GM12878 (cell line): ENCODE measurements around the gene AK5. TPM values are rescaled to one million over a fixed set of nuclear protein-coding genes. Genes with fewer than 3 reads are reported as not detected.

Source experiments
- ATAC-seq: fragments of 200-7000 bp; cut with Tn5 transposase; 3 replicates; pipeline ENCODE4 v1.9.1; 2020; ENCODE audit warnings: mild to moderate bottlenecking, moderate library complexity
- BruUV-seq: library from RNA; stranded (reverse); fragments of 400-500 nt; replicated peaks from 2 replicates; lab custom pipeline; 2021; lab: Mats Ljungman, UMichigan
- CTCF ChIA-PET: fragments of 300-600 bp; sonication (Branson Sonifier 250); formaldehyde crosslinking; extraction: SDS; loops from one replicate; lab custom pipeline; 2021; ENCODE audit warnings: inconsistent platforms; lab: Yijun Ruan, JAX
- POLR2A ChIA-PET: fragments of 350-600 bp; formaldehyde crosslinking; extraction: SDS; loops from one replicate; lab custom pipeline; 2021; ENCODE audit warnings: inconsistent platforms; lab: Charles Lee
- RAD21 ChIA-PET: fragments of 300-600 bp; sonication (Branson Sonifier 250); formaldehyde crosslinking; loops from one replicate; lab custom pipeline; 2023; ENCODE audit warnings: antibody characterized with exemption; ENCODE audit not compliant: unreplicated experiment; lab: Charles Lee
- SMC1A ChIA-PET: fragments of 300-600 bp; sonication (Branson Sonifier 250); formaldehyde crosslinking; loops from one replicate; lab custom pipeline; 2023; ENCODE audit not compliant: unreplicated experiment, uncharacterized antibody; lab: Charles Lee
- DNase-seq: peaks from one replicate; pipeline ENCODE4 v3.0.0-alpha.2; 2011; ENCODE audit warnings: low read depth, low spot score
- FAIRE-seq: peaks from 3 replicates; lab custom pipeline; 2011; peaks lifted over from hg19 to GRCh38; lab: Jason Lieb, UNC
- H2AFZ ChIP-seq: 2 replicates; pipeline ENCODE4 v1.6.0; 2011; ENCODE audit warnings: low read depth, low read length, control low read depth; ENCODE audit not compliant: control insufficient read depth
- H3K27ac ChIP-seq: 2 replicates; pipeline ENCODE4 v1.5.1; 2011; ENCODE audit warnings: control low read depth; ENCODE audit not compliant: control insufficient read depth, insufficient read depth
- H3K27me3 ChIP-seq, 2 experiments: replicated peaks in 1 of 2; 2 replicates each; pipeline versions ENCODE4 v1.6.0 to v1.6.1; 2011; ENCODE audit warnings: low read length in 1 of 2; ENCODE audit not compliant: control insufficient read depth in 2 of 2, insufficient read depth in 2 of 2
- H3K36me3 ChIP-seq, 2 experiments: 2 replicates each; pipeline ENCODE4 v1.5.1; 2011; ENCODE audit warnings: low read length in 1 of 2; ENCODE audit not compliant: control insufficient read depth in 2 of 2, insufficient read depth in 2 of 2
- H3K4me1 ChIP-seq: 2 replicates; pipeline ENCODE4 v1.6.1; 2011; ENCODE audit warnings: mild to moderate bottlenecking, low read length, moderate library complexity, mixed read lengths; ENCODE audit not compliant: control insufficient read depth, insufficient read depth
- H3K4me2 ChIP-seq: 2 replicates; pipeline ENCODE4 v1.6.0; 2011; ENCODE audit warnings: control low read depth; ENCODE audit not compliant: control insufficient read depth, insufficient read depth
- H3K4me3 ChIP-seq: fragments of 200-600 bp; sonication (generic); 2 replicates; pipeline ENCODE4 v1.5.1; 2016
- H3K79me2 ChIP-seq: 2 replicates; pipeline ENCODE4 v1.6.0; 2011; ENCODE audit warnings: low read length; ENCODE audit not compliant: control insufficient read depth, insufficient read depth
- H3K9ac ChIP-seq: 2 replicates; pipeline ENCODE4 v1.8.0; 2011; ENCODE audit warnings: low read length, control low read depth, mixed read lengths; ENCODE audit not compliant: control insufficient read depth, insufficient read depth
- H3K9me3 ChIP-seq: replicated peaks from 3 replicates; pipeline ENCODE4 v1.5.1; 2011; ENCODE audit warnings: mild to moderate bottlenecking, low read length; ENCODE audit not compliant: control insufficient read depth, insufficient read depth
- H4K20me1 ChIP-seq: 2 replicates; pipeline ENCODE4 v1.6.0; 2011; ENCODE audit not compliant: control insufficient read depth, insufficient read depth
- ATF2 ChIP-seq: IDR thresholded peaks from 2 replicates; pipeline ENCODE4 v1.6.1; 2012; ENCODE audit warnings: low read length, inconsistent platforms
- CBX5 ChIP-seq: sonication (generic); IDR thresholded peaks from 2 replicates; pipeline ENCODE4 v1.6.1; 2016; ENCODE audit warnings: low read depth, moderate library complexity, mild to moderate bottlenecking, inconsistent platforms
- CEBPB ChIP-seq, 2 experiments: fragments of 150-350 bp in 1 of 2; IDR thresholded peaks; 2 replicates each; pipeline ENCODE4 v1.6.1; 2012 to 2014; ENCODE audit warnings: low read depth in 2 of 2, low read length in 2 of 2, borderline replicate concordance in 1 of 2, inconsistent platforms in 1 of 2
- CREM ChIP-seq: IDR thresholded peaks from 2 replicates; pipeline ENCODE4 v1.6.1; 2014; ENCODE audit warnings: antibody characterized with exemption, low read depth
- FOXM1 ChIP-seq: IDR thresholded peaks from 2 replicates; pipeline ENCODE4 v1.6.1; 2012; ENCODE audit warnings: low read depth, mild to moderate bottlenecking, inconsistent platforms, low read length, moderate library complexity
- MEF2A ChIP-seq: IDR thresholded peaks from 2 replicates; pipeline ENCODE4 v1.6.1; 2011; ENCODE audit warnings: low read depth, mild to moderate bottlenecking, low read length, moderate library complexity; ENCODE audit not compliant: insufficient read depth
- MYC ChIP-seq: IDR thresholded peaks from 2 replicates; pipeline ENCODE4 v1.6.1; 2011; ENCODE audit warnings: mild to moderate bottlenecking, low read length, moderate library complexity, inconsistent platforms; ENCODE audit not compliant: insufficient read depth, insufficient replicate concordance, insufficient read length, severe bottlenecking
- NR2C2 ChIP-seq: IDR thresholded peaks from 2 replicates; pipeline ENCODE4 v1.6.1; 2011; ENCODE audit warnings: borderline replicate concordance, low read depth; ENCODE audit not compliant: control insufficient read depth, insufficient read length
- PKNOX1 ChIP-seq: fragments of 450-650 bp; IDR thresholded peaks from 2 replicates; pipeline ENCODE4 v1.6.1; 2016; ENCODE audit warnings: mild to moderate bottlenecking
- RAD21 ChIP-seq: IDR thresholded peaks from 2 replicates; pipeline ENCODE4 v1.6.1; 2011; ENCODE audit warnings: mild to moderate bottlenecking, low read depth, low read length, moderate library complexity; ENCODE audit not compliant: insufficient read depth
- RAD51 ChIP-seq: fragments of 450-650 bp; IDR thresholded peaks from 2 replicates; pipeline ENCODE4 v1.6.1; 2016; ENCODE audit warnings: moderate library complexity, mild to moderate bottlenecking, inconsistent platforms
- WGBS: methylation state at CpG from one replicate; pipeline ENCODE4 v1.1.6; 2016; ENCODE audit warnings: low lambda C conversion rate; ENCODE audit not compliant: insufficient replicate concordance, insufficient coverage; ENCODE audit errors: missing lambda C conversion rate; 5-methylcytosine and 5-hydroxymethylcytosine counted together
- in situ Hi-C: fragments of 300-500 bp; cut with MboI; formaldehyde crosslinking; loops from 9 replicates; pipeline ENCODE4 v1.14.3; 2018; ENCODE audit warnings: mixed read lengths
- intact Hi-C: fragments of 100-400 bp; cut with micrococcal nuclease; formaldehyde crosslinking; loops from one replicate; pipeline ENCODE4 v1.14.2; 2022; ENCODE audit not compliant: unreplicated experiment
- polyA plus RNA-seq, 11 experiments: library from polyadenylated mRNA; depleted of rRNA in 4 of 11; unstranded in 6 of 11; stranded (reverse) in 5 of 11; fragments of >200 nt; fragmentation: Nextera tagmentation in 4 of 11; fragmentation: Illumina TruSeq in 1 of 11; extraction: Ambion mirVana in 4 of 11; extraction: Trizol in 1 of 11; gene quantifications; 1 replicate in 1 of 11; 2 replicates in 10 of 11; pipeline versions ENCODE4 v1.2.1 to v1.2.3, GENCODE V29; 2011 to 2016; ENCODE audit warnings: inconsistent platforms in 2 of 11, missing spikeins in 2 of 11, low read depth in 1 of 11
- total RNA-seq, 4 experiments: library from RNA; depleted of rRNA in 3 of 4; stranded (reverse); fragments of >200 nt in 3 of 4; fragmentation: Illumina TruSeq in 1 of 4; extraction: Trizol in 1 of 4; gene quantifications; 2 replicates each; pipeline versions ENCODE4 v1.2.1 to v1.2.3, GENCODE V29; 2013 to 2021

Gene AK5
- total and polyA plus RNA-seq, 10 of the 15 experiments (the other 5 are each of a cell fraction or from before 2014, with no cell fraction given): 0.08 to 0.33 TPM; not detected in 8

- Histone ChIP-seq H3K4me3 (no peak overlapping the region), H3K4me2 (no peak overlapping the region), H3K27me3 (no peaks in the 10 kb centered on the region; a peak in 1 of 4 replicates), H3K9me3 (no peaks in the 10 kb centered on the region), H4K20me1 (no peaks in the 10 kb centered on the region), H3K4me1 (no peaks in the 10 kb centered on the region), H3K9ac (no peak overlapping the region), H3K79me2 (no peaks in the 10 kb centered on the region), H2AFZ (no peak overlapping the region), H3K36me3 (no peaks in the 10 kb centered on the region), H3K27ac (no peak overlapping the region)
- in situ Hi-C loops: no loop called here
- ChIA-PET SMC1A (interaction anchor here (0.6 kb wide), 1 partner anchor 607 kb away, joined by 3 read pairs; no protein-coding TSS in a partner anchor), RAD21 (no interaction called here), POLR2A (no interaction called here), CTCF (interaction anchor here (1.0 kb wide), 1 partner anchor 146 kb away, joined by 3 read pairs; no protein-coding TSS in a partner anchor)
- DNase-seq (no peak), FAIRE-seq (no peak), ATAC-seq (no peak)
- 0% methylated on average over 1 of the region's 1 CpG for WGBS
- intact Hi-C loops: no loop called here
- no TSS peak for BruUV-seq
- TF ChIP-seq RAD51 (no peak), RAD21 (no peak), ATF2 (no peak), CEBPB (IDR thresholded peaks at IDR 0.05; ENCODE audit: borderline replicate concordance in 1 of 2, low read depth in 2 of 2, low read length in 2 of 2) (no peak), NR2C2 (no peak), CREM (no peak), MYC (no peak), PKNOX1 (no peak), CBX5 (no peak), FOXM1 (no peak), MEF2A (no peak)
Observed at GRCh38 chr1:77387553-77387952, 105.7 kb downstream of the AK5 start.
